Mesothelial cell of epicardium (in vitro differentiated cells): ENCODE data around the gene PLEKHG5. TPM values are rescaled to one million over a fixed set of nuclear protein-coding genes. Genes with fewer than 3 reads are reported as not detected.

Source experiments
- DNase-seq, 2 experiments: peaks; one replicate each; pipeline ENCODE4 v3.0.0; 2021; ENCODE audit warnings: low spot score in 2 of 2; ENCODE audit not compliant: unreplicated experiment in 2 of 2
- H3K27ac Mint-ChIP-seq: 2 replicates; pipeline ENCODE4 v1.8.0; 2021; ENCODE audit warnings: mixed read lengths
- H3K27me3 Mint-ChIP-seq: 2 replicates; pipeline ENCODE4 v1.8.0; 2021; ENCODE audit warnings: low read depth, mixed read lengths
- H3K36me3 Mint-ChIP-seq: 2 replicates; pipeline ENCODE4 v1.8.0; 2021; ENCODE audit warnings: mixed read lengths
- H3K4me1 Mint-ChIP-seq: 2 replicates; pipeline ENCODE4 v1.8.0; 2021; ENCODE audit warnings: mixed read lengths
- H3K4me3 Mint-ChIP-seq: 2 replicates; pipeline ENCODE4 v1.8.0; 2021; ENCODE audit warnings: mild to moderate bottlenecking, moderate library complexity, mixed read lengths
- H3K9me3 Mint-ChIP-seq: 2 replicates; pipeline ENCODE4 v1.8.0; 2021; ENCODE audit warnings: mixed read lengths
- total RNA-seq: library from RNA; stranded (reverse); gene quantifications from 3 replicates; pipeline ENCODE4 v1.2.1, GENCODE V29; 2021
- TF ChIP-seq, protein P1 (sequence below): fragments of 200-600 bp; sonication (generic); IDR thresholded peaks from one replicate; pipeline ENCODE4 v1.5.0; 2021; ENCODE audit warnings: antibody characterized with exemption; ENCODE audit not compliant: unreplicated experiment

Gene PLEKHG5
- total RNA-seq, 1 donor from 2014 or later: 51.2 TPM

DNA sequence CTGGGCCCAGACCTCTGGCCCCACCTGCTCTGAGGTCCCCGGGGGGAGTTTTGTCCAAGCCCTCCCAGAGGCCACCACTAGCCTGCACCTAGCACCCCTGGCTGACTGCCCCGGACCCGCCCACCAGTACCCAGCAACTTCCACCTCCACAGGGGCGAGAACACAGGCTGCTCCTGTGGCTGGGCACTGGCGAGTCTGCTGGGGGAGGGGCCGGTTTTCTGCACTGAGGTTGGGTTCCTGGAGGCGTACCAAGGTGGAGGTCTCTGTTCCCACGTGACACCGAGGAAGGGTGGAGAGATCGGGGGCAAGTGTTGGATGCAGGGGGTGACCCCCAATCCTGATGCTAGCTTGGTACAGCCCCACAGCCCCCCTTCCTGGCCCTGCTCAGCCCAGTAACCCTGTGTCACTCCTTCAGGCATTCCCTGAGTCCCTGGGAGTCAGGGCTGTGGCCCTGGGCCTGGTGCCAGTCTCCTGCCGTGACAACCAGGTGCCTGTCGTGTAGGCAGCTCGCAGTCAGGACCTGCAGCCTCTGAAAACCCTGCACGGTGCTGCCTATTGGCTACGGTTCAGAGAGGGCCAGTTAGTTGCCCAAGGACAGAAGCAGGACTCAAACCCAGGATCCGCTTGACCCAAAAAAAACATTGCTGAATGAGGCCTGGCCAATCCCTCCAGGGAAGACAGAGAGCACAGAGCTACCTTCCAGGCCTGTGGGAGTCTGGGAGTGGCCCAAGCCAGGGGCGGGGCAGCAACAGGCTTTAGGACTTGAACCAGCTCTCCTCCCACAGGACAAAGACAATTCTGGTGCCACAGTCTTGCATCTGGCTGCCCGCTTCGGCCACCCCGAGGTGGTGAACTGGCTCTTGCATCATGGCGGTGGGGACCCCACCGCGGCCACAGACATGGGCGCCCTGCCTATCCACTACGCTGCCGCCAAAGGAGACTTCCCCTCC lies 63.8 kb downstream of the PLEKHG5 start:
- Mint-ChIP-seq H3K36me3 (no peaks in the 10 kb centered on the region), H3K27ac (no peak overlapping the region), H3K27me3 (peaks cover 74% of the 10 kb centered on the region), H3K9me3 (no peaks in the 10 kb centered on the region), H3K4me1 (peaks cover 13% of the 10 kb centered on the region), H3K4me3 (no peak overlapping the region)
- TF ChIP-seq, protein P1, sequence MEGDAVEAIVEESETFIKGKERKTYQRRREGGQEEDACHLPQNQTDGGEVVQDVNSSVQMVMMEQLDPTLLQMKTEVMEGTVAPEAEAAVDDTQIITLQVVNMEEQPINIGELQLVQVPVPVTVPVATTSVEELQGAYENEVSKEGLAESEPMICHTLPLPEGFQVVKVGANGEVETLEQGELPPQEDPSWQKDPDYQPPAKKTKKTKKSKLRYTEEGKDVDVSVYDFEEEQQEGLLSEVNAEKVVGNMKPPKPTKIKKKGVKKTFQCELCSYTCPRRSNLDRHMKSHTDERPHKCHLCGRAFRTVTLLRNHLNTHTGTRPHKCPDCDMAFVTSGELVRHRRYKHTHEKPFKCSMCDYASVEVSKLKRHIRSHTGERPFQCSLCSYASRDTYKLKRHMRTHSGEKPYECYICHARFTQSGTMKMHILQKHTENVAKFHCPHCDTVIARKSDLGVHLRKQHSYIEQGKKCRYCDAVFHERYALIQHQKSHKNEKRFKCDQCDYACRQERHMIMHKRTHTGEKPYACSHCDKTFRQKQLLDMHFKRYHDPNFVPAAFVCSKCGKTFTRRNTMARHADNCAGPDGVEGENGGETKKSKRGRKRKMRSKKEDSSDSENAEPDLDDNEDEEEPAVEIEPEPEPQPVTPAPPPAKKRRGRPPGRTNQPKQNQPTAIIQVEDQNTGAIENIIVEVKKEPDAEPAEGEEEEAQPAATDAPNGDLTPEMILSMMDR: no peak
- no peak for DNase-seq

GRCh38 chr1:6426972-6427350 lies 64.5 kb downstream of the PLEKHG5 start:
- H3K4me1 Mint-ChIP-seq: peaks cover 13% of the 10 kb centered on the region
- H3K27me3 Mint-ChIP-seq: peaks cover 81% of the 10 kb centered on the region
- H3K9me3 Mint-ChIP-seq: no peaks in the 10 kb centered on the region
- no peak for DNase-seq
- no peak overlapping the region for H3K4me3 Mint-ChIP-seq
- no peak overlapping the region for H3K27ac Mint-ChIP-seq
- no peaks in the 10 kb centered on the region for H3K36me3 Mint-ChIP-seq
- TF ChIP-seq, protein P1: no peak

DNA sequence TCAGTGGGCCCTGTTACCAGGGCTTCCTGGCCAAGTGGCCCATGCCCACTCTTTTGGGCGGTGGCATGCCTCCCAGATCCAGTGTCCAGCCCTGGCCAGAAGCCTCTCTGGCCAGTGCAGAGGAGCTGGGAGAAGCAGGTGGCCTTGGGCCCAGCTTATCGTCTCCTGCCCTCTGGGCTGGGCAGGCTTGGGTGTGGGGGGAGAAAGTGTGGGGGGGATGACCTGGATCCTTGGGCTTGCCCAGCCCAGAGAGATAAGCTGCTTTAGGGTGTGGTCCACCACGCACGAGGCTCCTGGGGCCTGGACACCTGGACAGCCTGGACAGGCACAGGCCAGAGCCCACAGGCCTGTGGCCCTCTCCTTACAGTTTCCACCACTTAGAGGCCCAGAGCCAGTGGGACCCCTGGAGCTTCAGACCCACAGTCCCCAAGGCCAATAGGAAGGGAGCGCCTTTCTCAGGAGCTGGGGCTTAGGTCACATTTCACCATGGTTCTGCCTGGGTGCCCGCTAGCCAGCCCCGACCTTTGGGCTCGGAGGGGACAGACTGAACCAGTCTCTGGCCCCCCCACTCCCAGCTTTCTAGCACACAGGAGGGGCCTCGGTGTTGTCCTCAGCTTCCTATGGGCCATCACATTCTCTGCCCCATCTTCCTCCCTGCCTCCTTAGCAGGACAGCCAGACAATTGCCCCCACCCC lies 65.0 kb downstream of the PLEKHG5 start:
- Mint-ChIP-seq H3K4me3 (no peak overlapping the region), H3K27ac (no peak overlapping the region), H3K4me1 (peaks cover 13% of the 10 kb centered on the region), H3K9me3 (no peaks in the 10 kb centered on the region), H3K27me3 (peaks cover 86% of the 10 kb centered on the region), H3K36me3 (no peaks in the 10 kb centered on the region)
- DNase-seq: no peak
- TF ChIP-seq, protein P1: no peak

DNA sequence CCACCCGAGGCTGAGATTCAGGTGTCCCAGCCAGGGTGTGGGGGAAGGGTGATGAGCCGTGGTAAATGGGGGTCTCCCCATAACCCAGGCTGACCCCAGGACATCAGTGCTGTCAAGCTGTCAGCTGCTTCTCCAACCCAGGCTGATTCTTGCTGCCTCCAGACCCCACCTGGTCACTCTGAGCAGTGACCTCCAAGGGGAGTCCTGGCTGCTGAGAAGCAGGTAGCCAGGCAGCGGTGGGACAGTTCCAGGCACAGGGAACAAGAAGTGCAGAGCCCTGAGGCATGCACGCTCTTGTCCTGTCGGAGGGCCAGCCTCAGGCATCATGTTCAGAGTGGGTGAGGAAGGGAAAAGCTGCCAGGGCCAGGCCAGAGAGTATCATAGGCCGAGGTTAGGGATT lies 65.8 kb downstream of the PLEKHG5 start:
- Mint-ChIP-seq H3K9me3 (no peaks in the 10 kb centered on the region), H3K27me3 (peaks cover 92% of the 10 kb centered on the region), H3K36me3 (no peaks in the 10 kb centered on the region), H3K27ac (no peak overlapping the region), H3K4me1 (peaks cover 12% of the 10 kb centered on the region), H3K4me3 (no peak overlapping the region)
- DNase-seq: no peak
- TF ChIP-seq, protein P1: no peak

- Mint-ChIP-seq H3K27ac (no peak within 1 kb of the TSS), H3K27me3 (peaks cover 92% of the 10 kb centered on the region), H3K4me3 (no peak within 1 kb of the TSS), H3K9me3 (no peaks in the 10 kb centered on the region), H3K4me1 (peaks cover 5% of the 10 kb centered on the region), H3K36me3 (no peaks in the 10 kb centered on the region)
- DNase-seq: no peak
- TF ChIP-seq, protein P1: no peak
These were observed 66.6 kb downstream of the PLEKHG5 start, which contains the start of gene ESPN for GRCh38 chr1:6424619-6425593. Gene ESPN, plus strand, starts transcription at chr1:6424776. Its CDS starts 180 bp downstream, at chr1:6424956.
